ENCODE measurements around the gene DPP6.

The DPP6 gene

DNA sequence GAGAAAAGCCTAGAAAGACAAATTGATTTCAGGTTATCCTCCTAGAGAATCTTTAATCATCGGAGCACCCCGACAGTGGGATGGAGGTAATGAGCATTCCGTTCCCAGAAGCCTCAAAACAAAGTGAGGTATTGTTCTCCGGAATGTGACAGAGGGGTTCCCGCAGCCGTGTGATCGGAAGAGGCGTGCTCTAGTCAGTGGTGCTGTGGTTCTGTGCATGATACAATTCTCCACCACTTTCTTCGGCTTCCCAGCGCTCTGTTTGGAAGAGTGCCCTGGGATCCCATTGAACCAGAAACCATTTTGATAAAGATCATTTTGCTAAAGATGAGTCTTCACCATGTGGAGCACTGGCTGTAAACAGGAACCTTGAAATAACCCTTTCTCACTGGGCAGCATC is 516.1 kb downstream of the DPP6 start:
- Histone ChIP-seq H3K4me1 (ENCODE audit: insufficient read depth, low read length, poor library complexity, severe bottlenecking) (no peaks in the 10 kb centered on the region), H3K4me3 (ENCODE audit: low read length, poor library complexity, severe bottlenecking) (no peak overlapping the region), H3K9me2 (replicated peaks; ENCODE audit: low read depth, low read length) (no peaks in the 10 kb centered on the region), H3K36me3 (ENCODE audit: insufficient read depth, low read length) (no peaks in the 10 kb centered on the region), H3K9ac (ENCODE audit: low read depth, low read length, poor library complexity, severe bottlenecking) (no peak overlapping the region), H3K27me3 (ENCODE audit: insufficient read depth, low read length, poor library complexity, severe bottlenecking) (no peaks in the 10 kb centered on the region), H3K9me3 (ENCODE audit: insufficient read depth, low read depth, low read length) (no peaks in the 10 kb centered on the region), H4K20me1 (ENCODE audit: insufficient read depth, low read length, poor library complexity, severe bottlenecking) (no peaks in the 10 kb centered on the region), H2AFZ (ENCODE audit: low read length) (no peak overlapping the region), H3K79me2 (ENCODE audit: insufficient read depth, low read length) (no peaks in the 10 kb centered on the region), H3F3A (ENCODE audit: low read depth) (no peaks in the 10 kb centered on the region), H3K4me2 (ENCODE audit: low read depth, low read length, poor library complexity, severe bottlenecking) (no peak overlapping the region)
- TF ChIP-seq CTCF (conservative IDR thresholded peaks at IDR 0.05; ENCODE audit: low read length) (no peak), EZH2phosphoT487 (IDR thresholded peaks at IDR 0.05; ENCODE audit: borderline replicate concordance) (no peak)

DNA sequence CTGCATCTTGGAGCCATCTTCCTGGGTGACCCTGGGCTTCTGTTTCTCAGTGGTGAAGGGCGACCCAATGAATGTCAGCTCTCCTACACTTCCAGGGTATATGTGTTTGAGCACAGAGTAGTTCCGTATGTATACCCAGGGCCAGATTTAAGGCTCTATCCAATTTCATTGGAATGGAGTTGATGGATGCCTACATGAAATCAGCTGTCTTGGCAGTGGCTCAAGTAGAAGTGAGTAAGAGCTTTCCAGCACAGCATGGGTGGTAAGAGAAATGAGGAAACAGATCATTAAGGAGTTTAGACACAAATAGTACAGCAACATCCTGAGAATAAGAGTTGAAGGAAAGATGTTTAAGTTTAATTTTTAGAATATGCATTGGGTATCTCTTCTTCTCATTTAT is 517.7 kb downstream of the DPP6 start:
- no peak overlapping the region for H3K4me3 ChIP-seq (ENCODE audit: low read length, poor library complexity, severe bottlenecking)
- no peaks in the 10 kb centered on the region for H3K9me2 ChIP-seq (replicated peaks; ENCODE audit: low read depth, low read length)
- H2AFZ ChIP-seq (ENCODE audit: low read length) = no peak overlapping the region
- H3F3A ChIP-seq (ENCODE audit: low read depth) = no peaks in the 10 kb centered on the region
- no peak overlapping the region for H3K4me2 ChIP-seq (ENCODE audit: low read depth, low read length, poor library complexity, severe bottlenecking)
- H3K27me3 ChIP-seq (ENCODE audit: insufficient read depth, low read length, poor library complexity, severe bottlenecking) = no peaks in the 10 kb centered on the region
- no peaks in the 10 kb centered on the region for H3K36me3 ChIP-seq (ENCODE audit: insufficient read depth, low read length)
- no peaks in the 10 kb centered on the region for H3K9me3 ChIP-seq (ENCODE audit: insufficient read depth, low read depth, low read length)
- no peaks in the 10 kb centered on the region for H3K79me2 ChIP-seq (ENCODE audit: insufficient read depth, low read length)
- no peak overlapping the region for H3K9ac ChIP-seq (ENCODE audit: low read depth, low read length, poor library complexity, severe bottlenecking)
- no peaks in the 10 kb centered on the region for H3K4me1 ChIP-seq (ENCODE audit: insufficient read depth, low read length, poor library complexity, severe bottlenecking)
- H4K20me1 ChIP-seq (ENCODE audit: insufficient read depth, low read length, poor library complexity, severe bottlenecking) = no peaks in the 10 kb centered on the region
- no peak for TF ChIP-seq CTCF (conservative IDR thresholded peaks at IDR 0.05; ENCODE audit: low read length)
- no peak for TF ChIP-seq EZH2phosphoT487 (IDR thresholded peaks at IDR 0.05; ENCODE audit: borderline replicate concordance)

- H4K20me1 ChIP-seq (ENCODE audit: insufficient read depth, low read length, poor library complexity, severe bottlenecking) = no peaks in the 10 kb centered on the region
- no peak overlapping the region for H3K9ac ChIP-seq (ENCODE audit: low read depth, low read length, poor library complexity, severe bottlenecking)
- no peak overlapping the region for H3K4me3 ChIP-seq (ENCODE audit: low read length, poor library complexity, severe bottlenecking)
- H3K4me2 ChIP-seq (ENCODE audit: low read depth, low read length, poor library complexity, severe bottlenecking) = no peak overlapping the region
- H3K4me1 ChIP-seq (ENCODE audit: insufficient read depth, low read length, poor library complexity, severe bottlenecking) = no peaks in the 10 kb centered on the region
- H3K36me3 ChIP-seq (ENCODE audit: insufficient read depth, low read length) = no peaks in the 10 kb centered on the region
- no peaks in the 10 kb centered on the region for H3K79me2 ChIP-seq (ENCODE audit: insufficient read depth, low read length)
- H3K27me3 ChIP-seq (ENCODE audit: insufficient read depth, low read length, poor library complexity, severe bottlenecking) = no peaks in the 10 kb centered on the region
- peaks cover 2% of the 10 kb centered on the region; the same call in 1 of the 2 replicates for H3K9me3 ChIP-seq (ENCODE audit: insufficient read depth, low read depth, low read length)
- no peaks in the 10 kb centered on the region for H3F3A ChIP-seq (ENCODE audit: low read depth)
- H2AFZ ChIP-seq (ENCODE audit: low read length) = no peak overlapping the region
- no peaks in the 10 kb centered on the region for H3K9me2 ChIP-seq (replicated peaks; ENCODE audit: low read depth, low read length)
- TF ChIP-seq EZH2phosphoT487 (IDR thresholded peaks at IDR 0.05; ENCODE audit: borderline replicate concordance) = no peak
- no peak for TF ChIP-seq CTCF (conservative IDR thresholded peaks at IDR 0.05; ENCODE audit: low read length)
These were observed 519.6 kb downstream of the DPP6 start for GRCh38 chr7:154571772-154572171.

Measured in Loucy (cell line).